Upper lobe of left lung (tissue), 4 donors: ENCODE results near the gene MTURN.

Experiments used
- EP300 ChIP-seq, 4 donors: sonication (generic); formaldehyde crosslinking; IDR thresholded peaks; one replicate each; pipeline ENCODE4 v1.5.1; 2017; ENCODE audit warnings: antibody characterized with exemption in 4 of 4, control low read depth in 2 of 4
- POLR2A ChIP-seq, 4 donors: fragments of 450-650 bp; IDR thresholded peaks; one replicate each; pipeline ENCODE4 v1.5.1; 2016 to 2017; ENCODE audit warnings: antibody characterized with exemption in 4 of 4, mild to moderate bottlenecking in 2 of 4
- TF ChIP-seq, protein P1 (sequence below), 6 experiments: fragments of 450-650 bp in 4 of 6; fragments of 200-600 bp in 2 of 6; sonication (generic) in 2 of 6; IDR thresholded peaks; one replicate each; pipeline ENCODE4 v1.5.1; 2016 to 2019; ENCODE audit warnings: antibody characterized with exemption in 6 of 6

DNA sequence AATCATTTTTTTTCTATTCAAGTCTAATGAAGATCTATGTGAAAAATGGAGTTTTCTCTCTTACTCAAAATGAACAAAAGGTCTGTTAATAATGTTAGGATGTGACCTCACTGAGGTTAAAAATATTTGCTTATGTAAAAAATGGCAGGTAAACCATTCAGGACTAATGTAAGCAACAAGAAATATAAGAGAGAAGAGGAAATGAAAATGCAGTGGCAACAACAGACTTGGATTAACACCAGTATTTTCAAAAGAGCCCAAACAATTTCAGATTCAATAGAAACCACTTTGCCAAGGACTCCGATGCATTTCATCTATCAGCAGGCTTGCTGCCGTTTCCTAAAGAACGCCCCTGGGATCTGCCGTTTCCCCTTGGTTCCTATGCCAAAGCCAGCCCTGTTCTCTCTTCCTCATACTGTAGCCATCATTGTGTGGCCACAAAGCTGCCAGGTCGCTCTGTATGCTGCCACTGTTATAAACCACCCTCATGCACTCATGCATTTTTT is 66.4 kb downstream of the MTURN start:
- TF ChIP-seq POLR2A (IDR thresholded peaks at IDR 0.05) (no peak), EP300 (IDR thresholded peaks at IDR 0.05) (no peak)
- TF ChIP-seq, protein P1, sequence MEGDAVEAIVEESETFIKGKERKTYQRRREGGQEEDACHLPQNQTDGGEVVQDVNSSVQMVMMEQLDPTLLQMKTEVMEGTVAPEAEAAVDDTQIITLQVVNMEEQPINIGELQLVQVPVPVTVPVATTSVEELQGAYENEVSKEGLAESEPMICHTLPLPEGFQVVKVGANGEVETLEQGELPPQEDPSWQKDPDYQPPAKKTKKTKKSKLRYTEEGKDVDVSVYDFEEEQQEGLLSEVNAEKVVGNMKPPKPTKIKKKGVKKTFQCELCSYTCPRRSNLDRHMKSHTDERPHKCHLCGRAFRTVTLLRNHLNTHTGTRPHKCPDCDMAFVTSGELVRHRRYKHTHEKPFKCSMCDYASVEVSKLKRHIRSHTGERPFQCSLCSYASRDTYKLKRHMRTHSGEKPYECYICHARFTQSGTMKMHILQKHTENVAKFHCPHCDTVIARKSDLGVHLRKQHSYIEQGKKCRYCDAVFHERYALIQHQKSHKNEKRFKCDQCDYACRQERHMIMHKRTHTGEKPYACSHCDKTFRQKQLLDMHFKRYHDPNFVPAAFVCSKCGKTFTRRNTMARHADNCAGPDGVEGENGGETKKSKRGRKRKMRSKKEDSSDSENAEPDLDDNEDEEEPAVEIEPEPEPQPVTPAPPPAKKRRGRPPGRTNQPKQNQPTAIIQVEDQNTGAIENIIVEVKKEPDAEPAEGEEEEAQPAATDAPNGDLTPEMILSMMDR (IDR thresholded peaks at IDR 0.05): no peak
